DND-41 (cell line): ENCODE data around the gene KCNN3.

Source experiments
- CTCF ChIP-seq: IDR thresholded peaks from 2 replicates; pipeline ENCODE4 v1.5.1; 2012; ENCODE audit warnings: borderline replicate concordance, low read length, moderate library complexity, mild to moderate bottlenecking; ENCODE audit not compliant: poor library complexity, severe bottlenecking; ENCODE audit errors: extremely low read depth
- EZH2 ChIP-seq: IDR thresholded peaks from 3 replicates; pipeline ENCODE4 v1.6.1; 2012; ENCODE audit warnings: borderline replicate concordance, low read depth, mild to moderate bottlenecking, moderate library complexity, low read length, inconsistent platforms; ENCODE audit not compliant: severe bottlenecking

GRCh38 chr1:154784416-154784815 is 85.7 kb downstream of the KCNN3 start:
- TF ChIP-seq CTCF = no peak
- TF ChIP-seq EZH2 = no peak
